ENCODE data around the gene LAMA3. TPM values are rescaled to one million over a fixed set of nuclear protein-coding genes. Genes with fewer than 3 reads are reported as not detected.

Gene LAMA3
- total RNA-seq, 1 donor from 2014 or later: 9.4 TPM

DNA sequence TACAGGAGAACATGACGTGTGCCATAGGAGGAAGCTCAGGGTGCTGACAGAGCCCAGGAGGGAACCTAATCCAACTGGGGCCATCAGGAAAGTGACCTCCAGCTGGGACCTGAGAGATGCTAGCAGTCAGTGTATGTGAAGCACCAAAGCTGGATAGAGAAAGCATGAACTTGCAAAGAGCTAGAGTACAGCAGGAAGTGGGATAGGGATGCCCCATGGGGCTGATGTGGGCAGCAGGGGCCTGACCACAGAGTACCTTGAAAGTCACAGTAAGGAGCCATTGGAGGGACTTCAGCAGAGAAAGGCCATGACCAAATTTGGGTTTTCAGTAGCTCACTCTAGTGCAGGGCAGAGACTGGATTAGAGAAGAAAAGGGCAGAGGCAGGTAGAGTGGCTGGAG is 233.7 kb downstream of the LAMA3 start:
- H3K4me3 Mint-ChIP-seq: no peak overlapping the region
- H3K4me1 Mint-ChIP-seq (ENCODE audit: unreplicated experiment): peaks cover 13% of the 10 kb centered on the region
- H3K27me3 Mint-ChIP-seq: peaks cover 20% of the 10 kb centered on the region
- H3K27ac Mint-ChIP-seq: no peak overlapping the region
- H3K36me3 Mint-ChIP-seq: no peaks in the 10 kb centered on the region
- DNase-seq (ENCODE audit: extremely low spot score, unreplicated experiment): no peak
- TF ChIP-seq, protein P1, sequence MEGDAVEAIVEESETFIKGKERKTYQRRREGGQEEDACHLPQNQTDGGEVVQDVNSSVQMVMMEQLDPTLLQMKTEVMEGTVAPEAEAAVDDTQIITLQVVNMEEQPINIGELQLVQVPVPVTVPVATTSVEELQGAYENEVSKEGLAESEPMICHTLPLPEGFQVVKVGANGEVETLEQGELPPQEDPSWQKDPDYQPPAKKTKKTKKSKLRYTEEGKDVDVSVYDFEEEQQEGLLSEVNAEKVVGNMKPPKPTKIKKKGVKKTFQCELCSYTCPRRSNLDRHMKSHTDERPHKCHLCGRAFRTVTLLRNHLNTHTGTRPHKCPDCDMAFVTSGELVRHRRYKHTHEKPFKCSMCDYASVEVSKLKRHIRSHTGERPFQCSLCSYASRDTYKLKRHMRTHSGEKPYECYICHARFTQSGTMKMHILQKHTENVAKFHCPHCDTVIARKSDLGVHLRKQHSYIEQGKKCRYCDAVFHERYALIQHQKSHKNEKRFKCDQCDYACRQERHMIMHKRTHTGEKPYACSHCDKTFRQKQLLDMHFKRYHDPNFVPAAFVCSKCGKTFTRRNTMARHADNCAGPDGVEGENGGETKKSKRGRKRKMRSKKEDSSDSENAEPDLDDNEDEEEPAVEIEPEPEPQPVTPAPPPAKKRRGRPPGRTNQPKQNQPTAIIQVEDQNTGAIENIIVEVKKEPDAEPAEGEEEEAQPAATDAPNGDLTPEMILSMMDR (conservative IDR thresholded peaks at IDR 0.05): no peak
- H3K9me3 Mint-ChIP-seq: no peaks in the 10 kb centered on the region

DNA sequence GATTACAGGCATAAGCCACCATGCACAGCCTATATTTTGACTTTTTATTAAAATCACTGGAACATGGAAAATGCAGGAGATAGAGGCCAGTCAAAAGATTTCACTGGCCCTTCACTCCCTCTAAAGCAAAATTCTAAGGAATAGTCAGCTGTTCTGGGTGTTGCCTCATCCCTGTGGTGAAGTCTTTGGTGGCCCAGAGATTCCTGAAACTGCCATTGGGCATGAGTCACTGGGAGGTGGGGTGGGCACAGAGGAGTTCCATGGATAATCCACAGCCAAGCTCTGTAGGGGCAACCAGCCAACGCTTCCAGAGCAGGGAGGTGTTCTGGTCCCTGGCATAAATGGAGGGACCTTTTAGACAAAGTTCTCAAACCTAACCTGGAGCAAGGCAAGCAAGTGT is 235.6 kb downstream of the LAMA3 start:
- Mint-ChIP-seq H3K4me3 (no peak overlapping the region), H3K36me3 (no peaks in the 10 kb centered on the region), H3K27ac (no peak overlapping the region)

DNA sequence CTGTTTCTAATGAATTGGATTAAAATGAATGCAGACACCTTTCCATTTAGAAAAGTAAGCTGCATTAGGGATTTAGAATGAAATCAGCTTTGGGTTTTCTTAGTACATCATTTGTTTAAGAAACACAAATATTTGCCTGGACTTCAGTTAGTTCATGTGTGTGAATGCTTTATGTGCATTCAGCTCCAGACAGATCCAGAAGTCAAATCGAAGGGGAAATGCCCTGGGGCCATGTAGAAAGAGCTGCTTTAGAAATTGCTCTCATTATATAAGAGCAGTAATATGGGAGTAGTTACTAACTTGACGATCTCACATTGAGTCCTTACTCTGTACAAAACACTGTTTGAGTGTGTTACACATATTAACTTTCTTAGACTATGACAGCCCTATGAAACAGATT is 237.3 kb downstream of the LAMA3 start:
- TF ChIP-seq, protein P1 (conservative IDR thresholded peaks at IDR 0.05): no peak
- H3K9me3 Mint-ChIP-seq: no peaks in the 10 kb centered on the region
- DNase-seq (ENCODE audit: extremely low spot score, unreplicated experiment): no peak
- peaks cover 8% of the 10 kb centered on the region for H3K27me3 Mint-ChIP-seq
- no peak overlapping the region for H3K27ac Mint-ChIP-seq
- H3K4me1 Mint-ChIP-seq (ENCODE audit: unreplicated experiment): peaks cover 16% of the 10 kb centered on the region
- no peak overlapping the region for H3K4me3 Mint-ChIP-seq
- no peaks in the 10 kb centered on the region for H3K36me3 Mint-ChIP-seq

More for the DNA sequence above, 235.6 kb downstream of the LAMA3 start:
- no peak for DNase-seq (ENCODE audit: extremely low spot score, unreplicated experiment)
- TF ChIP-seq, protein P1 (conservative IDR thresholded peaks at IDR 0.05): no peak
- no peaks in the 10 kb centered on the region for H3K9me3 Mint-ChIP-seq
- H3K27me3 Mint-ChIP-seq: peaks cover 12% of the 10 kb centered on the region
- H3K4me1 Mint-ChIP-seq (ENCODE audit: unreplicated experiment): peaks cover 16% of the 10 kb centered on the region

DNA sequence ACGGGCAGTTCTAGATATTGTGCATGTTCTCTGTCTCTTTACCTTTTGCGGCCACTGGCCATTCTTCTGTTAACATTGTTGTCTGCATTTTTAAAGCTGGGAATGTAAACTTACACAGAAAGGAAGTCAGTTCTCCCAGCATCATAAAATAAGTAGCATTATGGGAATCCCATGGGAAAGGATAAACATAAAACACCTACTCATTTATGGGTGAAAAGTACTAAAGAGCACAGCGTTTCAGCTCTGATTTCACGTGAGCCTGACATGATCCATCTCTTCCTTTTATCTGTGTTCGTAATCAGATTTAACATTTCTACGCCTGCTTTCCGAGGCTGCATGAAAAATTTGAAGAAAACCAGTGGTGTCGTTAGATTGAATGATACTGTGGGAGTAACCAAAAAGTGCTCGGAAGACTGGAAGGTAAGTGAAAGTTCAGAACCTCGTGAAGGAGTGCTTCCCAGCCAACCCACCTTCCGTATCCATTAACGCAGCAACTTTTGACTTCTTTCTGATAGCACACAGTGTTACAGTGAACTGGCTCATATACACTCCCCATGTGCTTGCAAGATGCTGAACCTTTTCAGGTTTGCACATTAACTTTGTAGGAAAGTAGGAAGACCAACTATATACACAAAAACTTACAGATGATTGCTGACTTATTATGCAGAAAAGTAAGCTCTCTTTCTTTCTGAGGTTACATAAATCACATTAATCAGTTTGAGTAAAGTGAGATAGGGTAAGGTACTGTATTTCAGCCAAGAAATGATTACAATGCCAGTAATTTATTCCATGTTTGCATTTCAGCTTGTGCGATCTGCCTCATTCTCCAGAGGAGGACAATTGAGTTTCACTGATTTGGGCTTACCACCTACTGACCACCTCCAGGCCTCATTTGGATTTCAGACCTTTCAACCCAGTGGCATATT is 238.8 kb downstream of the LAMA3 start:
- Mint-ChIP-seq H3K27ac (no peak overlapping the region), H3K36me3 (no peaks in the 10 kb centered on the region), H3K27me3 (peaks cover 8% of the 10 kb centered on the region), H3K4me1 (ENCODE audit: unreplicated experiment) (peaks cover 16% of the 10 kb centered on the region), H3K9me3 (no peaks in the 10 kb centered on the region), H3K4me3 (no peak overlapping the region)
- DNase-seq (ENCODE audit: extremely low spot score, unreplicated experiment): no peak
- TF ChIP-seq, protein P1 (conservative IDR thresholded peaks at IDR 0.05): no peak

DNA sequence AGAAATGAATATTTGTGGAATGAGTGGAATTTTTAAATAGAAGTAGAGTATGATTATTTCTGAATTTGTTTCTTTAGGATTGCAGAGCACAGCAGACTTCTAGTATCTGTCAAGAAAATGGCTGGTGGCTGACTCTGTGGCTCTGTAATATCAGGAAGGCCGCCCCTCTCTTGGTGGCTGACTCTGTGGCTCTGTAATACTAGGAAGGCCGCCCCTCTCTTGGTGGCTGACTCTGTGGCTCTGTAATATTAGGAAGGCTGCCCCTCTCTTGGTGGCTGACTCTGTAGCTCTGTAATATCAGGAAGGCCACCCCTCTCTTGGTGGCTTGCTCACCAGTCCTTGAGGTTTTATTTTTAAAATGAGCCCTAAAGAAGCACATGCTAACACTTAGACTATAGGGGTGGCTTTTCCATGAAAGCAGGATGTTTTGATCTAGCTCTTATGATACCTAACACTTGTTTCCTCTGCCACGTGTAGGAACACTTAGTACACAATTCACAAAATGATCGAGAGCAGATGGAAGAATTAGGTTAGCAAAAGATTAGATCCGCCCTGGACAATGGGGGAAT is 240.2 kb downstream of the LAMA3 start:
- DNase-seq (ENCODE audit: extremely low spot score, unreplicated experiment): no peak
- Mint-ChIP-seq H3K4me3 (no peak overlapping the region), H3K4me1 (ENCODE audit: unreplicated experiment) (peaks cover 16% of the 10 kb centered on the region), H3K27ac (no peak overlapping the region), H3K36me3 (no peaks in the 10 kb centered on the region), H3K9me3 (no peaks in the 10 kb centered on the region), H3K27me3 (peaks cover 8% of the 10 kb centered on the region)
- TF ChIP-seq, protein P1 (conservative IDR thresholded peaks at IDR 0.05): no peak
